ENCODE measurements around the gene CYBC1.

Gene CYBC1

GRCh38 chr17:82440991-82441627 lies 9.4 kb downstream of the CYBC1 start:
- CTCF ChIA-PET, result no interaction called here
- TF ChIP-seq NFRKB (IDR thresholded peaks at IDR 0.05) (no peak), ZNF384 (IDR thresholded peaks at IDR 0.05) (no peak), FOXA1 (IDR thresholded peaks at IDR 0.05) (no peak), SP1 (IDR thresholded peaks at IDR 0.05) (no peak), FOXM1 (IDR thresholded peaks at IDR 0.05; ENCODE audit: borderline replicate concordance) (no peak), CTBP1 (IDR thresholded peaks at IDR 0.05; ENCODE audit: borderline replicate concordance) (no peak), LEF1 (IDR thresholded peaks at IDR 0.05; ENCODE audit: borderline replicate concordance) (no peak), L3MBTL2 (conservative IDR thresholded peaks at IDR 0.05) (no peak), SUZ12 (IDR thresholded peaks at IDR 0.05) (no peak), PKNOX1 (IDR thresholded peaks at IDR 0.05) (no peak), HDGF (IDR thresholded peaks at IDR 0.05; ENCODE audit: borderline replicate concordance) (no peak), BHLHE40 (IDR thresholded peaks at IDR 0.05; ENCODE audit: borderline replicate concordance) (no peak), ARNT (IDR thresholded peaks at IDR 0.05) (no peak)
- DNase-seq (ENCODE audit: extremely low spot score), result no peak
- POLR2A ChIA-PET, result no interaction called here

GRCh38 chr17:82440469-82440981 lies 10.0 kb downstream of the CYBC1 start:
- DNase-seq (ENCODE audit: extremely low spot score), result no peak
- POLR2A ChIA-PET, result no interaction called here
- CTCF ChIA-PET, result no interaction called here
- TF ChIP-seq FOXA1 (IDR thresholded peaks at IDR 0.05), result no peak
- TF ChIP-seq SP1 (IDR thresholded peaks at IDR 0.05), result no peak
- no peak for TF ChIP-seq FOXM1 (IDR thresholded peaks at IDR 0.05; ENCODE audit: borderline replicate concordance)
- TF ChIP-seq LEF1 (IDR thresholded peaks at IDR 0.05; ENCODE audit: borderline replicate concordance), result no peak
- no peak for TF ChIP-seq HDGF (IDR thresholded peaks at IDR 0.05; ENCODE audit: borderline replicate concordance)
- no peak for TF ChIP-seq PKNOX1 (IDR thresholded peaks at IDR 0.05)
- no peak for TF ChIP-seq NFRKB (IDR thresholded peaks at IDR 0.05)
- TF ChIP-seq FOXK2 (IDR thresholded peaks at IDR 0.05), result no peak
- TF ChIP-seq BHLHE40 (IDR thresholded peaks at IDR 0.05; ENCODE audit: borderline replicate concordance), result no peak
- no peak for TF ChIP-seq CTBP1 (IDR thresholded peaks at IDR 0.05; ENCODE audit: borderline replicate concordance)
- TF ChIP-seq ZNF384 (IDR thresholded peaks at IDR 0.05), result no peak
- no peak for TF ChIP-seq ELF4 (IDR thresholded peaks at IDR 0.05)
- no peak for TF ChIP-seq TARDBP (IDR thresholded peaks at IDR 0.05)
- TF ChIP-seq L3MBTL2 (conservative IDR thresholded peaks at IDR 0.05), result no peak
- TF ChIP-seq ARNT (IDR thresholded peaks at IDR 0.05), result no peak
- no peak for TF ChIP-seq SUZ12 (IDR thresholded peaks at IDR 0.05)

GRCh38 chr17:82439829-82440365 lies 10.7 kb downstream of the CYBC1 start:
- ChIA-PET CTCF (no interaction called here), POLR2A (no interaction called here)
- no peak for TF ChIP-seq ARNT (IDR thresholded peaks at IDR 0.05)
- no peak for TF ChIP-seq ZNF384 (IDR thresholded peaks at IDR 0.05)
- no peak for TF ChIP-seq SUZ12 (IDR thresholded peaks at IDR 0.05)
- no peak for TF ChIP-seq NFRKB (IDR thresholded peaks at IDR 0.05)
- TF ChIP-seq FOXK2 (IDR thresholded peaks at IDR 0.05), result no peak
- no peak for TF ChIP-seq HDGF (IDR thresholded peaks at IDR 0.05; ENCODE audit: borderline replicate concordance)
- no peak for TF ChIP-seq LEF1 (IDR thresholded peaks at IDR 0.05; ENCODE audit: borderline replicate concordance)
- TF ChIP-seq FOXM1 (IDR thresholded peaks at IDR 0.05; ENCODE audit: borderline replicate concordance), result no peak
- DNase-seq (ENCODE audit: extremely low spot score), result no peak

- TF ChIP-seq FOXM1 (IDR thresholded peaks at IDR 0.05; ENCODE audit: borderline replicate concordance) (no peak), ELF4 (IDR thresholded peaks at IDR 0.05) (no peak), ARNT (IDR thresholded peaks at IDR 0.05) (no peak), PKNOX1 (IDR thresholded peaks at IDR 0.05) (no peak), BHLHE40 (IDR thresholded peaks at IDR 0.05; ENCODE audit: borderline replicate concordance) (no peak), TARDBP (IDR thresholded peaks at IDR 0.05) (no peak), HDGF (IDR thresholded peaks at IDR 0.05; ENCODE audit: borderline replicate concordance) (no peak), NFRKB (IDR thresholded peaks at IDR 0.05) (no peak), LEF1 (IDR thresholded peaks at IDR 0.05; ENCODE audit: borderline replicate concordance) (no peak), FOXA1 (IDR thresholded peaks at IDR 0.05) (no peak), ZNF384 (IDR thresholded peaks at IDR 0.05) (no peak), FOXK2 (IDR thresholded peaks at IDR 0.05) (no peak)
- ChIA-PET CTCF (no interaction called here), POLR2A (no interaction called here)
- DNase-seq (ENCODE audit: extremely low spot score), result no peak
These were observed 11.2 kb downstream of the CYBC1 start for GRCh38 chr17:82439194-82439828.

GRCh38 chr17:82438401-82439193 lies 12.0 kb downstream of the CYBC1 start:
- TF ChIP-seq TARDBP (IDR thresholded peaks at IDR 0.05), result no peak
- no peak for TF ChIP-seq ZNF384 (IDR thresholded peaks at IDR 0.05)
- TF ChIP-seq FOXM1 (IDR thresholded peaks at IDR 0.05; ENCODE audit: borderline replicate concordance), result no peak
- TF ChIP-seq PKNOX1 (IDR thresholded peaks at IDR 0.05), result no peak
- TF ChIP-seq NFRKB (IDR thresholded peaks at IDR 0.05), result no peak
- no peak for TF ChIP-seq SUZ12 (IDR thresholded peaks at IDR 0.05)
- TF ChIP-seq SP1 (IDR thresholded peaks at IDR 0.05), result no peak
- TF ChIP-seq L3MBTL2 (conservative IDR thresholded peaks at IDR 0.05), result no peak
- no peak for TF ChIP-seq ELF4 (IDR thresholded peaks at IDR 0.05)
- TF ChIP-seq FOXA1 (IDR thresholded peaks at IDR 0.05), result no peak
- no peak for TF ChIP-seq BHLHE40 (IDR thresholded peaks at IDR 0.05; ENCODE audit: borderline replicate concordance)
- no peak for TF ChIP-seq FOXK2 (IDR thresholded peaks at IDR 0.05)
- TF ChIP-seq LEF1 (IDR thresholded peaks at IDR 0.05; ENCODE audit: borderline replicate concordance), result no peak
- no peak for TF ChIP-seq HDGF (IDR thresholded peaks at IDR 0.05; ENCODE audit: borderline replicate concordance)
- no peak for TF ChIP-seq CTBP1 (IDR thresholded peaks at IDR 0.05; ENCODE audit: borderline replicate concordance)
- ChIA-PET POLR2A (interaction anchor here (0.6 kb wide), 1 partner anchor 13 kb away, joined by 3 read pairs; no protein-coding TSS in a partner anchor), CTCF (interaction anchor here (0.6 to 0.9 kb wide), 2 partner anchors 14 to 181 kb away, joined by 3 to 4 read pairs; no protein-coding TSS in a partner anchor)
- no peak for DNase-seq (ENCODE audit: extremely low spot score)

Data from HEK293T (cell line).